ENCODE measurements around the gene THOC5.

DNA sequence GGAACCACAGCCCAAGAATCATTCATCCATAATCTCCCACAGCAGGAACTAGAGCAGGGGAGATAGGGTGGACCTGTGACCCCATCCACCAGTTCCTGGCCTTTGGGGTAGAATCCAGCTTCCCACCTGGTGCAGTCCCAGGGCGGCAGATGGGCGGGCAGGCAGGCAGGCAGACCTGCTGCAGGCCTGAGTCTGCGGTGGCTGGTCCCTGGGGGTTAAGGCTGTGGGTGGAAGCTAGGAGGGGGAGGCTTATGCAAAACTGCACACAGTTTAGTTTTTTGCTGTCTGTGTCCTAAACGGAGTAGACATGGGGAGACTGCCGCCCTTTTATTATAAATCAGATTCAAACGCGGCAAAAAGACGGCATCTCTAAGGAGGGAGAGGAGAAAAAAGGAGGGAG, 78.0 kb downstream of the THOC5 start:
- TF ChIP-seq RCOR1 (IDR thresholded peaks at IDR 0.05; ENCODE audit: low read length) (no peak), CTCF (IDR thresholded peaks at IDR 0.05) (no peak), EP300 (IDR thresholded peaks at IDR 0.05; ENCODE audit: borderline replicate concordance in 1 of 2, low read depth in 1 of 2, low read length in 1 of 2) (no peak), PBX3 (IDR thresholded peaks at IDR 0.05) (no peak), GATA2 (CRISPR knock-in tag; IDR thresholded peaks at IDR 0.05) (no peak), RXRA (IDR thresholded peaks at IDR 0.05; ENCODE audit: borderline replicate concordance, low read depth) (no peak)
